ENCODE results near the gene SPATA18.

Gene SPATA18

GRCh38 chr4:52051213-52051614 lies at the start of gene SPATA18:
Gene SPATA18 (plus strand): TSS chr4:52051304. CDS start chr4:52051705, 401 bp downstream.
- ChIA-PET POLR2A (interaction anchor here (2.2 kb wide), 1 partner anchor 13 kb away, joined by 10 read pairs; the partner anchor contains the start of gene SGCB), CTCF (no interaction called here)
- TF ChIP-seq ZNF140 (tag by site-specific recombination; IDR thresholded peaks at IDR 0.05) (no peak), ZNF629 (tag by site-specific recombination; IDR thresholded peaks at IDR 0.05) (no peak), ZNF354C (tag by site-specific recombination; IDR thresholded peaks at IDR 0.05; ENCODE audit: borderline replicate concordance, low read depth) (no peak), ZBTB7A (tag by site-specific recombination; IDR thresholded peaks at IDR 0.05; ENCODE audit: low read depth) (no peak), KLF9 (tag by site-specific recombination; IDR thresholded peaks at IDR 0.05; ENCODE audit: low read depth) (0 out of 2 replicates have a peak, but pooled peaks have one; percentile 8), ZNF341 (tag by site-specific recombination; IDR thresholded peaks at IDR 0.05; ENCODE audit: low read depth) (peak; percentile 22; the same call in 1 of the 2 replicates), YY2 (tag by site-specific recombination; IDR thresholded peaks at IDR 0.05) (no peak), ZNF221 (tag by site-specific recombination; IDR thresholded peaks at IDR 0.05; ENCODE audit: borderline replicate concordance) (no peak), ZNF561 (tag by site-specific recombination; IDR thresholded peaks at IDR 0.05; ENCODE audit: borderline replicate concordance) (peak; percentile 29; the same call in 1 of the 2 replicates), FEZF1 (tag by site-specific recombination; IDR thresholded peaks at IDR 0.05) (no peak), TCF7L2 (IDR thresholded peaks at IDR 0.05; ENCODE audit: borderline replicate concordance, low read depth, low read length) (no peak), ZNF157 (tag by site-specific recombination; IDR thresholded peaks at IDR 0.05) (no peak), ZNF19 (tag by site-specific recombination; IDR thresholded peaks at IDR 0.05; ENCODE audit: low read depth) (no peak), HIC1 (tag by site-specific recombination; IDR thresholded peaks at IDR 0.05) (no peak), ZSCAN16 (tag by site-specific recombination; IDR thresholded peaks at IDR 0.05) (no peak), PBX3 (CRISPR knock-in tag; IDR thresholded peaks at IDR 0.05) (no peak), ZSCAN30 (tag by site-specific recombination; IDR thresholded peaks at IDR 0.05) (no peak), ZBTB26 (tag by site-specific recombination; optimal IDR thresholded peaks at IDR 0.05) (peak; percentile 70), ZBTB8A (tag by site-specific recombination; IDR thresholded peaks at IDR 0.05) (peak; percentile 38; the same call in 1 of the 2 replicates), ZNF26 (tag by site-specific recombination; IDR thresholded peaks at IDR 0.05) (no peak)

GRCh38 chr4:52001616-52002015 lies 49.5 kb upstream of the SPATA18 start:
- Histone ChIP-seq H3K9me3 (ENCODE audit: control insufficient read depth, insufficient read depth, low read depth, low read length) (no peaks in the 10 kb centered on the region), H3K36me3 (ENCODE audit: control insufficient read depth in 2 of 2, insufficient read depth in 1 of 2, low read length in 2 of 2) (peaks cover 0 to 5% of the 10 kb centered on the region in 2 experiments; a peak in 1 of 3 replicates), H3K27ac (ENCODE audit: extremely low read depth, low read depth, low read length) (no peak overlapping the region), H3K4me3 (ENCODE audit: low read depth, low read length) (no peak overlapping the region), H3K4me1 (ENCODE audit: control insufficient read depth, insufficient read depth, low read length) (no peaks in the 10 kb centered on the region)
- CTCF ChIA-PET: no interaction called here
- no peak for TF ChIP-seq ZBTB48 (tag by site-specific recombination; IDR thresholded peaks at IDR 0.05)
- TF ChIP-seq ZSCAN4 (tag by site-specific recombination; IDR thresholded peaks at IDR 0.05): no peak
- TF ChIP-seq ZNF600 (tag by site-specific recombination; IDR thresholded peaks at IDR 0.05): no peak
- TF ChIP-seq ZFP69B (tag by site-specific recombination; IDR thresholded peaks at IDR 0.05): no peak
- no peak for TF ChIP-seq ZNF560 (tag by site-specific recombination; IDR thresholded peaks at IDR 0.05; ENCODE audit: borderline replicate concordance)
- TF ChIP-seq ZNF776 (tag by site-specific recombination; IDR thresholded peaks at IDR 0.05; ENCODE audit: borderline replicate concordance): no peak
- no peak for TF ChIP-seq ZNF174 (tag by site-specific recombination; IDR thresholded peaks at IDR 0.05)
- no peak for TF ChIP-seq ZNF19 (tag by site-specific recombination; IDR thresholded peaks at IDR 0.05; ENCODE audit: low read depth)
- no peak for TF ChIP-seq TCF7L2 (IDR thresholded peaks at IDR 0.05; ENCODE audit: borderline replicate concordance, low read depth, low read length)
- no peak for TF ChIP-seq ZNF629 (tag by site-specific recombination; IDR thresholded peaks at IDR 0.05)
- TF ChIP-seq ZNF24 (tag by site-specific recombination; IDR thresholded peaks at IDR 0.05): no peak
- POLR2A ChIA-PET: no interaction called here

More at GRCh38 chr4:52051213-52051614, at the start of gene SPATA18:
- Histone ChIP-seq H3K36me3 (ENCODE audit: control insufficient read depth in 2 of 2, insufficient read depth in 1 of 2, low read length in 2 of 2) (no peaks in the 10 kb centered on the region), H3K9me3 (ENCODE audit: control insufficient read depth, insufficient read depth, low read depth, low read length) (no peaks in the 10 kb centered on the region), H3K4me3 (ENCODE audit: low read depth, low read length) (peak within 1 kb of the TSS; percentile 54), H3K27ac (ENCODE audit: extremely low read depth, low read depth, low read length) (peak within 1 kb of the TSS; percentile 66; the same call in 1 of the 2 replicates), H3K4me1 (ENCODE audit: control insufficient read depth, insufficient read depth, low read length) (no peaks in the 10 kb centered on the region)

Measured in HEK293 (cell line).